ENCODE results near the gene FGD3. TPM values are rescaled to one million over a fixed set of nuclear protein-coding genes. Genes with fewer than 3 reads are reported as not detected.

The FGD3 gene
- polyA plus RNA-seq, 2 of the 4 experiments (the other 2 are of a cell fraction): 0.18 to 0.23 TPM

- CTCF ChIA-PET: interaction anchor here (1.3 to 2.5 kb wide), 2 partner anchors 7 to 11 kb away, joined by 4 to 11 read pairs; no protein-coding TSS in a partner anchor
- no peak overlapping the region for H3K4me2 ChIP-seq
- FAIRE-seq: no peak
Measured at GRCh38 chr9:92964607-92965060, 17.3 kb downstream of the FGD3 start.

GRCh38 chr9:92965061-92965758, 17.9 kb downstream of the FGD3 start:
- FAIRE-seq (no peak), ATAC-seq (no peak), DNase-seq (ENCODE audit: low read depth in 1 of 2, low spot score in 1 of 2) (no peak)
- Histone ChIP-seq H3K27ac (no peak overlapping the region), H3K4me3 (no peak overlapping the region), H3K4me1 (no peaks in the 10 kb centered on the region), H3K9me3 (no peaks in the 10 kb centered on the region), H3K4me2 (no peak overlapping the region)
- POLR2A ChIA-PET: no interaction called here
- 47% methylated on average over 15 of the region's 19 CpGs for WGBS (ENCODE audit: missing lambda C conversion rate)
- CTCF ChIA-PET: interaction anchor here (2.5 kb wide), 1 partner anchor 8 kb away, joined by 11 read pairs; no protein-coding TSS in a partner anchor
- TF ChIP-seq ATOH8 (CRISPR knock-in tag; IDR thresholded peaks at IDR 0.05; ENCODE audit: low read depth) (no peak), RNF2 (IDR thresholded peaks at IDR 0.05; ENCODE audit: borderline replicate concordance, low read depth) (no peak), POLR2A (IDR thresholded peaks at IDR 0.05; ENCODE audit: low read length) (no peak), MAZ (IDR thresholded peaks at IDR 0.05; ENCODE audit: borderline replicate concordance, low read depth, low read length) (no peak), RARB (CRISPR knock-in tag; IDR thresholded peaks at IDR 0.05) (no peak), USF2 (IDR thresholded peaks at IDR 0.05) (no peak)

More at GRCh38 chr9:92964607-92965060, 17.3 kb downstream of the FGD3 start:
- Histone ChIP-seq H3K4me3 (no peak overlapping the region), H3K9me3 (no peaks in the 10 kb centered on the region), H3K27ac (no peak overlapping the region), H3K4me1 (no peaks in the 10 kb centered on the region)
- DNase-seq (ENCODE audit: low read depth in 1 of 2, low spot score in 1 of 2) (no peak), ATAC-seq (no peak)
- no peak for TF ChIP-seq CBX8 (IDR thresholded peaks at IDR 0.05)
- no peak for TF ChIP-seq BHLHE40 (IDR thresholded peaks at IDR 0.05; ENCODE audit: low read depth, low read length)
- no peak for TF ChIP-seq TFCP2L1 (CRISPR knock-in tag; IDR thresholded peaks at IDR 0.05)
- TF ChIP-seq HEYL (CRISPR knock-in tag; IDR thresholded peaks at IDR 0.05): no peak
- TF ChIP-seq KDM1A (IDR thresholded peaks at IDR 0.05; ENCODE audit: low read depth): no peak
- no peak for TF ChIP-seq BCL3 (IDR thresholded peaks at IDR 0.05)
- TF ChIP-seq USF2 (IDR thresholded peaks at IDR 0.05): no peak
- TF ChIP-seq RARB (CRISPR knock-in tag; IDR thresholded peaks at IDR 0.05): no peak
- no peak for TF ChIP-seq NPAS2 (CRISPR knock-in tag; IDR thresholded peaks at IDR 0.05; ENCODE audit: borderline replicate concordance)
- no peak for TF ChIP-seq MAFK (IDR thresholded peaks at IDR 0.05; ENCODE audit: partially characterized antibody)
- no peak for TF ChIP-seq EP300 (IDR thresholded peaks at IDR 0.05)
- TF ChIP-seq FOSB (CRISPR knock-in tag; IDR thresholded peaks at IDR 0.05): no peak
- no peak for TF ChIP-seq FOSL2 (IDR thresholded peaks at IDR 0.05)
- TF ChIP-seq FOSL2 (CRISPR knock-in tag; IDR thresholded peaks at IDR 0.05): no peak
- TF ChIP-seq JUNB (IDR thresholded peaks at IDR 0.05): no peak
- TF ChIP-seq TP53 (CRISPR knock-in tag; IDR thresholded peaks at IDR 0.05): no peak
- TF ChIP-seq POLR2AphosphoS2 (conservative IDR thresholded peaks at IDR 0.05; ENCODE audit: low read length): no peak
- POLR2A ChIA-PET: no interaction called here
- 66% methylated on average over 9 of the region's 17 CpGs for WGBS (ENCODE audit: missing lambda C conversion rate)

All from A549 (cell line).